Endothelial cell of coronary artery (primary cell): ENCODE results near the gene TMEM229A. TPM values are rescaled to one million over a fixed set of nuclear protein-coding genes. Genes with fewer than 3 reads are reported as not detected.

ENCODE experiments used
- total RNA-seq: library from RNA; depleted of rRNA; stranded (reverse); fragments of >200 nt; gene quantifications from 2 replicates; pipeline ENCODE4 v1.2.3, GENCODE V29; 2014

Gene TMEM229A
- total RNA-seq, result not detected in 2 replicates

DNA sequence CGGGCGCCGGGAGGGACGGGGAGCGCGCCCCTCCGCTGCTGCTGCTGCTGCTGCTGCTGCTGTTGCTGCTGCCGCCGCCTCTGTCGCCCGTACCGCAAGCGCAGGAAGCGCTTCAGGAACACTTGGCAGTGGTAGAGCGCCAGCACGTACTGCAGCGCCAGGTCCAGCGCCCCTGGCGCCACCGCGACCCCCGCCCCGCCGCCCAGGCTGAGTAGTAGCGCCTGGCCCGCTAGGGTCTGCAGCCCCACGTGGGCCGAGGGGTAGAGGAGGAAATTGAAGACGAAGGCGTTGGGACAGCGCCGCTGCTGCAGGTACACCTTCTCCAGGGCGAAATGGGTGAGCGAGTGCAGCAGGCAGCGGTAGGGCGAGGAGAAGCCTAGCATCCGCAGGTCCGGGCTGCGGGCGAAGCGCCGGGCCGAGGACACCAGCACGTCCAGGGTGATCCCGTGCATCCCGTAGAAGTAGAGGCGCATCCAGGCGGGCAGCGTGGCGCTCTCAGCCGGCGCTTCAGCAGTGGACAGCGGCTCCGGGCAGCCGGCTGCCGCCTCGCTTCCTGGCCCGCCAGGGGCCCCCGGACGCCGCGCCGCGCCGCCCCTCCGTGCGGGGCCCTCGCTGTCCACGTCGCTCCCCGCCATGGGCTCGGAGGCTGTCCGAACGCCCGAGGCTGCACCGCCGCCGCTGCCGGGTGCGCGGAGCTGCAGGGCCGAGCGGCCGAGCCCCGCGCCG, at the start of gene TMEM229A:
Gene TMEM229A, minus strand, starts transcription at position 699 of the 726 bp plus-strand sequence. Its CDS starts 64 bp downstream, at position 635.

Other genes starting within 250 kb of the TMEM229A start
- under 0.01 TPM in 1 of 2 replicates, not detected in the other for gene HYAL4, start 187.9 kb downstream of the TMEM229A start, total RNA-seq
- gene SPAM1, start 107.8 kb downstream of the TMEM229A start, total RNA-seq, result not detected in 2 replicates